GM18526 (cell line): Measurements from ENCODE around the gene CCDC138.

ENCODE experiments used
- POLR2A ChIP-seq: IDR thresholded peaks from 3 replicates; pipeline ENCODE4 v1.6.1; 2011; ENCODE audit not compliant: insufficient read length; ENCODE audit errors: extremely low read depth

Gene CCDC138, protein sequence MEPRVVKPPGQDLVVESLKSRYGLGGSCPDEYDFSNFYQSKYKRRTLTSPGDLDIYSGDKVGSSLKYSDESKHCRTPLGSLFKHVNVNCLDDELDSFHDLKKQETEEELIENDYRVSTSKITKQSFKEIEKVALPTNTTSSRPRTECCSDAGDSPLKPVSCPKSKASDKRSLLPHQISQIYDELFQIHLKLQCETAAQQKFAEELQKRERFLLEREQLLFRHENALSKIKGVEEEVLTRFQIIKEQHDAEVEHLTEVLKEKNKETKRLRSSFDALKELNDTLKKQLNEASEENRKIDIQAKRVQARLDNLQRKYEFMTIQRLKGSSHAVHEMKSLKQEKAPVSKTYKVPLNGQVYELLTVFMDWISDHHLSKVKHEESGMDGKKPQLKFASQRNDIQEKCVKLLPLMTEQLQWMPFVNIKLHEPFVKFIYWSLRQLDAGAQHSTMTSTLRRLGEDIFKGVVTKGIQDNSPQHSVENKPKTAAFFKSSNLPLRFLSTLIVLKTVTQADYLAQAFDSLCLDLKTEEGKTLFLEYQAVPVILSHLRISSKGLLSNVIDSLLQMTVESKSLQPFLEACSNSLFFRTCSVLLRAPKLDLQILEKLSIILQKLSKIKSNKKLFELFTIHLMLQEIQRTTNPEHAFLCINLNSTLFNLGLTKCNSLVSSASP

GRCh38 chr2:108786354-108787215, at the start of gene CCDC138:
Gene CCDC138 (plus strand): TSS chr2:108786771. CDS start chr2:108786823, 52 bp downstream.
- peak; percentile 84 for TF ChIP-seq POLR2A

GRCh38 chr2:108776475-108776874, 10.1 kb upstream of the CCDC138 start:
- no peak for TF ChIP-seq POLR2A

DNA sequence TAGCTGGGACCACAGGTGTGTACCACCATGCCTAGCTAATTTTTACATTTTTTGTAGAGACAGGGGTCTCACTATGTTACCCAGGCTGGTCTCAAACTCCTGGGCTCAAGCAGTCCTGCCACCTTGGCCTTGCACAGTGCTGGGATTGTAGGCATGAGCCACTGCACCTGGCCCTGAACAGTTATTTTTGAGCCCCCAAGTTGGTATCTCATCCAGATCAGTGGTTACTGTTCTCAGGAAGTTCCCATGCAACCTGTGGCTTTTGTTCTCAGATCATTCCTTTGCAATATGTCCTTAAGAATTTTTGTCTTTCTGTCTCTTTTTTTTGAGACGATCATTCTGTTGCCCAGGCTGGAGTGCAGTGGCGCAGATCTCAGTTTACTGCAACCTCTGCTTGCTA, 7.7 kb upstream of the CCDC138 start:
- no peak for TF ChIP-seq POLR2A

GRCh38 chr2:108786008-108786353, 590 bp upstream of the CCDC138 start:
- TF ChIP-seq POLR2A: no peak

DNA sequence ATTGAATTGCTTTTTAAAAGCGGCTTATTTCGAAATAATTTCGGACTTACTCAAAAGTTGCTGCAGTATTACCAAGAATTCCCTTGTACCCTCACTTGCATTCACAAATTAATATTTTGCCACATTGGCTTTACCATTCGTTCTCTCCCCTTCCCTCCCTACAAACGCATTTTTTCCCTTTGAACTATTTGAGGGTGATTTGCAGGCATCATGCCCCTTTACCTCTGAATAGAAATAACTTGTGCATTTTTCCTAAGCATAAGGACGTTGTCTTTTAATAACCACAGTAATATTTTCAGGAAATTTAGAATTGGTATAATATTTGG, 608 bp downstream of the CCDC138 start:
- no peak for TF ChIP-seq POLR2A

DNA sequence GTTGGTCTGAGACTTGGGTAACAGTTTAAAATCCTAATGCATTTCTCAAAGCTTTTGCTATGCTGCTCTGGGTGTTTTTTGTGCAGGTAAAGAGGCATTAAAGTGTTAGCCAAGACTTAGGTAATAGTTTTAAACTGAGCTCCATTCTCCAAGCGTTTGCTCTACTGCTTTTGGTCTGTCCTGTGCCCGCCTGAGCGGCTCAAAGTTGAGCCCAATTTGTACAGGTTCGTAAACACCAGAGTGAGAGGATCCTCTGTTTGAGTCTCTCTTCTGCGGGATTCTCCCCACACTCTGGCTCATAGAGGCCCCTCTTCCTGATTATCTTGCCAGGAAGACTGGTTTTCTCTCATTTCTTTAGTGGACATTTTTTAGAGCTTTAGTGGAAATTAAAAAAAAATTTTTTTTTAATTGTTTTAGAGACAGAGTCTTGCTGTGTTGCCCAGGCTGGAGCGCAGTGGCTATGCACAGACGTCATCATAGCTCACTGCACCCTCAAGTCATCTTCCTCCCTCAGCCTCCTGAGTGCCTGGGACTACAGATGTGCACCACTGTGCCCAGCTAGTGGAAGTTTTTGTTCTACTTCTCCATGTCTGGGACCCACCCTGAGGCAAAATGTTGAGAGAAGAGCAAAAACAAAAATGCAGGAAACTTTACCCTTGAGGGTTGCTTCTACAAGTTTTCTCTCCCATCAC, 16.6 kb downstream of the CCDC138 start:
- TF ChIP-seq POLR2A: no peak

DNA sequence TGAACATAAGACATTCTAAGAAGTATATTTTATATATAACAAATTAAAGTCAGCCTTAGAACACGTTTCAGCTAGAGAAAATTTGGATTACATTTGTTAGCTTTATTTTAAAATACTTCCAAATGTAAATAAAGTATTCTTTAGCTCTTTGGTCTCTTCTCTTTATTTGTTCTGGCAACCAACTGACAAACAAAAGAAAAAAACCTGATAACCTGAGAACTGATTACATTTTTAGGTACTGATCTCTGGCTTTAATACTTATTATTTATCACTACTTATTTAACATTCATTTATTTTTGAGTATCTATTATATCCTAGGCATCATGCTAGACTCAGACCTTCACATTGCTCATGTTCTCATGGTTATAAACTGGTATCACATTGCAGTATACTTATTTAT, 18.5 kb downstream of the CCDC138 start:
- TF ChIP-seq POLR2A: no peak

GRCh38 chr2:108805782-108806181, 19.2 kb downstream of the CCDC138 start:
- TF ChIP-seq POLR2A: no peak

DNA sequence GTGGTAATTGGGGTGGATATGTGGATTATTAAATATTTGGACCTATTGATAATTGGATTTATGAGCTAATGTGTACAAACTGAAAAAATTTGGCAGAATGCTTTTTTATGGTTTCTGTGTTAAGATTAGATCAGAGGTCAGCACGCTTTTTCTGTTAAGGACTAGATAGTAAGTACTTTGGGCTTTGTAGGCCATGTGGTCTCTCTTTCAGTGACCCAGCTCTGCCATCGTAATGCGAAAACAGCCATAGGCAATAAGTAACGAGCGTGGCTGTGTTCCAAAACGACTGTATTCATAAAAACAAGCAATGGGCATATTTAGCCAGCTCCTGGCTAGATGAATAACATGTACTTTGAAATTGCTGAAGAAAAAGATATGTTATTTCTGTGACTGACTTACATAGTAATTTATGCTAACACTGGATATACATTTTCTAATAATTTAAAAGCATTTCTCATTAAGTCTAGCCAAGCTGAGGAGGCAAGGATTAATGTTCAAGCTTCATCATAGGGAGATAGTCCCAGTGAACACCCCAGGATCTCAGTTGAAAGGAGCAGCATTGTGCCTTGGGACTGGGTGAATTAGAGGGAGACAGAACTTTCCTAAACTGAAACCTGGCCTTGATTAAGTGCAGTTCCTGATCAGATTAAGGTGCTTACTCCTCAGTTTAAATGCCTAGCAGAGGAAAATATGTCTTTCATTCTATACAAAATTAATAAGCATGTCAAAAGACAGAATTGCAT, 20.0 kb downstream of the CCDC138 start:
- no peak for TF ChIP-seq POLR2A

GRCh38 chr2:108809936-108810335, 23.4 kb downstream of the CCDC138 start:
- TF ChIP-seq POLR2A: no peak

DNA sequence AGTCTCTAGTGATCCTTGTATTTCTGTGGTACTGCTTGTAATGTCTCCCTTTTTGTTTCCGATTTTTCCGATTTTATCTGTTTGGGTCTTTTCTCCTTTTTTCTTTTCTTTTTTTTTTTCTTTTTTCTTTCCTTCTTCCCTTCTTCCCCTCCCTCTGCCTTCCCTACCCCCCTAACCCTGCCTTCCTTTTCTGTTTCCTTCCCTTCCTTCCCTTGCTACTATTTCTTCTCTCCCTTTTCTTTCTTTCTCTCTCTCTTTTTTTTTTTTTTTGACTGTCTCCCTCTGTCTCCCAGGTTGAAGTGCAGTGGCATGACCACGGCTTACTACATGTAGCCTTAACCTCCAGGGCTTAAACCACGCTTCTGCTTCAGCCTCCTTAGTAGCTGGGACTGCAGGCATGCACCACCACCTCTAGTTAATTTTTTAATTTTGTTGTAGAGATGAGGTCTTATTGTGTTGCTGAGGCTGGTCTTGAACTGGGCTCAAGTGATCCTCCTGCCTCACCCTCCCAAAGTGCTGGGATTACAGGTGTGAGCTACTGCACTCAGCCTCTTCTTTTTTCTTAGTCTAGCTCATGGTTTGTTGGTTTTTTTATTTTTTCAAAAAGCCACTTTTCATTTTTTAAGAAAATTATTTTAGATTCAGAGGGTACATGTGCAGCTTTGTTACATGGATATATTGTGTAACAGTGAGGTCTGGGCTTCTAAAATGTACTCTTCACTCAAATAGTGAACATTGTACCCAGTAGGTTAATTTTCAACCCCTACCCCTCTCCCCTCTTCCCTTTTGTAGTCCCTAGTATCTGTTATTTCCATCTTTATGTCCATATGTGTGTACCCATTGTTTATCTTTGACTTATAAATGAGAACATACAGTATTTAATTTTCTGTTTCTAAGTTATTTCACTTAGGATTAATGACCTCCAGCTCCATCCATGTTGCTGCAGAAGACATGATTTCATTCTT, 24.7 kb downstream of the CCDC138 start:
- no peak for TF ChIP-seq POLR2A

GRCh38 chr2:108813732-108814131, 27.2 kb downstream of the CCDC138 start:
- no peak for TF ChIP-seq POLR2A

GRCh38 chr2:108820482-108820881, 33.9 kb downstream of the CCDC138 start:
- no peak for TF ChIP-seq POLR2A
